Measurements from ENCODE around the gene WRNIP1. TPM values are rescaled to one million over a fixed set of nuclear protein-coding genes. Genes with fewer than 3 reads are reported as not detected.
A peak's percentile ranks its signal among the peaks of the same experiment; 100 is the strongest.

The WRNIP1 gene
- total and polyA plus RNA-seq, 2 of the 13 experiments (the other 11 are each of a cell fraction or from before 2014, with no cell fraction given): 77.7 to 90.3 TPM

DNA sequence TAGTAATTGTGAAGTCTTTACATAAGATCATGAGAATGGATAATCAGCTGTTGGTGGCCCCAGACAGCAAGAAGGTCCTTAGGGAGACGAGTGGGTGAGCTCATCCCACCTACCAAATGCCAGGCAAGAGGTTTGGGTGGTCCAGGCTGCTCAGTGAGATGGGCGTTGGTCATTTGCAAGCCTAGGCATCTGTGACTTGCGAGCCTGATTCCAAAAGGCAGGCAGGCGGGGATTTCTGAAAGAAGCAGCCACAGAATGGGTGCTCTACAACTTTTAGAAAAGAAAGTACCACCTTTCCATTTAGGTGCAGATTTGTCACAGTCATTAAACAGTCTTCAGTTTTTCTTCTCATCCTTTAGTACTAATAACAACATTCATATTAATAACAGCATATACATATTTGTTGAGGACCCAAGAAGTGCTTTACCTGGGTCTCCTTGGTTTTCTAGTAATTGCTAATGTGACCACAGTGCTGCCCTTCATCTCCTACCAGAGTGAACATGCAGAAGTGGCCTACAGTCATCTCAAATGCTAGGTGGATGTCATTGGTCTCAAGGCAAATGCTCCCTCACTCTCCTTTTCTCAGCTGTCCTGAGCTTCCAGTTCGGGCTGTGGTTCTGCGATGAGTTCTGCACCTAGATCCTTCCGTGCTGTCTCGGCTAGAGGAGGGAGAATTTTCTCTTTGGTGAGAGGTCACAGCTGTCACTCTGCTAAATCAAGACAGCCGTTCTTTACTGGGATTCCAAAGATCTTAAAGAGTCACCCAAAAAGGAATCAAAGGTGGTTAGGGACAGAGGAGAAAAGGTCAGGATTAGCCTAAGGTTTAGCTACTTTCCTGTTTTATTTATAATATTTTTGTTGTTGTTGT is 2.7 kb downstream of the WRNIP1 start:
- peaks cover 72% of the 10 kb centered on the region for H3K79me2 ChIP-seq (ENCODE audit: insufficient read depth, low read length)
- ATAC-seq: no peak
- CTCF ChIA-PET (ENCODE audit: low intra/inter-chr PET ratio, low total read pairs): no interaction called here
- H3K4me2 ChIP-seq (ENCODE audit: low read depth, low read length): peak overlapping the region; percentile 95
- no peaks in the 10 kb centered on the region; a peak in 2 of 5 replicates for H3K27me3 ChIP-seq (ENCODE audit: control insufficient read depth in 1 of 2, insufficient read depth in 2 of 2, low read length in 2 of 2)
- peaks cover 63% of the 10 kb centered on the region for H3K4me1 ChIP-seq (ENCODE audit: insufficient read depth, low read length)
- no TSS peak for BruUV-seq (replicated peaks)
- no peak for DNase-seq (ENCODE audit: low spot score)
- POLR2A ChIA-PET: interaction anchor here (1.2 to 2.3 kb wide), 2 partner anchors 74 to 109 kb away, joined by 5 to 7 read pairs; partner anchors contain the start of gene SERPINB1
- H3K9ac ChIP-seq (ENCODE audit: insufficient read depth, low read depth, low read length): peak overlapping the region; percentile 91
- in situ Hi-C loops (cut with HindIII; ENCODE audit: extremely low pct_ligation_motif_present, low pct_unique_long_range_greater_than_20kb) (no loop called here), intact Hi-C loops (cut with micrococcal nuclease; ENCODE audit: unreplicated experiment) (no loop called here)
- no peak overlapping the region for H2AFZ ChIP-seq (ENCODE audit: low read length)
- FAIRE-seq: no peak
- peaks cover 6 to 36% of the 10 kb centered on the region in 2 experiments for H3K36me3 ChIP-seq (replicated peaks in 1 of 2; ENCODE audit: control insufficient read depth in 1 of 2, insufficient read depth in 2 of 2, low read length in 2 of 2)
- WGBS (ENCODE audit: low lambda C conversion rate): 26% methylated on average over 9 of the region's 9 CpGs
- peak overlapping the region; percentile 77 to 95 (median 85) for H3K4me3 ChIP-seq (replicated peaks in 1 of 3; ENCODE audit: insufficient read depth in 1 of 3, low read depth in 2 of 3, low read length in 3 of 3)
- peaks cover 47% of the 10 kb centered on the region for H4K20me1 ChIP-seq (ENCODE audit: insufficient read depth, low read length)
- peak overlapping the region; percentile 89 for H3K27ac ChIP-seq (ENCODE audit: extremely low read length, insufficient read depth, low read length)
- H3K9me3 ChIP-seq (ENCODE audit: low read length): no peaks in the 10 kb centered on the region
- no peak for TF ChIP-seq NR3C1 (CRISPR knock-in tag; IDR thresholded peaks at IDR 0.05)
- no peak for TF ChIP-seq ZNF207 (IDR thresholded peaks at IDR 0.05; ENCODE audit: borderline replicate concordance)
- TF ChIP-seq ERF (CRISPR knock-in tag; IDR thresholded peaks at IDR 0.05): 0 out of 2 replicates have a peak, but pooled peaks have one; percentile 27
- no peak for TF ChIP-seq FOXK1 (CRISPR knock-in tag; IDR thresholded peaks at IDR 0.05; ENCODE audit: borderline replicate concordance, low read depth)
- no peak for TF ChIP-seq ZNF615 (CRISPR knock-in tag; IDR thresholded peaks at IDR 0.05; ENCODE audit: borderline replicate concordance)
- no peak for TF ChIP-seq DMAP1 (CRISPR knock-in tag; IDR thresholded peaks at IDR 0.05)
- peak; percentile 14 for TF ChIP-seq XRCC5 (optimal IDR thresholded peaks at IDR 0.05; ENCODE audit: low read length)
- TF ChIP-seq ZFP36L1 (CRISPR knock-in tag; IDR thresholded peaks at IDR 0.05): peak; percentile 44; the same call in 1 of the 2 replicates
- TF ChIP-seq, protein P1, sequence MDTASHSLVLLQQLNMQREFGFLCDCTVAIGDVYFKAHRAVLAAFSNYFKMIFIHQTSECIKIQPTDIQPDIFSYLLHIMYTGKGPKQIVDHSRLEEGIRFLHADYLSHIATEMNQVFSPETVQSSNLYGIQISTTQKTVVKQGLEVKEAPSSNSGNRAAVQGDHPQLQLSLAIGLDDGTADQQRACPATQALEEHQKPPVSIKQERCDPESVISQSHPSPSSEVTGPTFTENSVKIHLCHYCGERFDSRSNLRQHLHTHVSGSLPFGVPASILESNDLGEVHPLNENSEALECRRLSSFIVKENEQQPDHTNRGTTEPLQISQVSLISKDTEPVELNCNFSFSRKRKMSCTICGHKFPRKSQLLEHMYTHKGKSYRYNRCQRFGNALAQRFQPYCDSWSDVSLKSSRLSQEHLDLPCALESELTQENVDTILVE (CRISPR knock-in tag; IDR thresholded peaks at IDR 0.05): 0 out of 2 replicates have a peak, but pooled peaks have one; percentile 13
- no peak for TF ChIP-seq GTF2F1 (IDR thresholded peaks at IDR 0.05; ENCODE audit: low read length)
- TF ChIP-seq SAP130 (CRISPR knock-in tag; IDR thresholded peaks at IDR 0.05; ENCODE audit: low read depth): 0 out of 2 replicates have a peak, but pooled peaks have one; percentile 12
- TF ChIP-seq, protein P2, sequence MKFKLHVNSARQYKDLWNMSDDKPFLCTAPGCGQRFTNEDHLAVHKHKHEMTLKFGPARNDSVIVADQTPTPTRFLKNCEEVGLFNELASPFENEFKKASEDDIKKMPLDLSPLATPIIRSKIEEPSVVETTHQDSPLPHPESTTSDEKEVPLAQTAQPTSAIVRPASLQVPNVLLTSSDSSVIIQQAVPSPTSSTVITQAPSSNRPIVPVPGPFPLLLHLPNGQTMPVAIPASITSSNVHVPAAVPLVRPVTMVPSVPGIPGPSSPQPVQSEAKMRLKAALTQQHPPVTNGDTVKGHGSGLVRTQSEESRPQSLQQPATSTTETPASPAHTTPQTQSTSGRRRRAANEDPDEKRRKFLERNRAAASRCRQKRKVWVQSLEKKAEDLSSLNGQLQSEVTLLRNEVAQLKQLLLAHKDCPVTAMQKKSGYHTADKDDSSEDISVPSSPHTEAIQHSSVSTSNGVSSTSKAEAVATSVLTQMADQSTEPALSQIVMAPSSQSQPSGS (CRISPR knock-in tag; IDR thresholded peaks at IDR 0.05): no peak
- peak; percentile 24 for TF ChIP-seq ASH2L (IDR thresholded peaks at IDR 0.05; ENCODE audit: insufficient read length, low read depth, low read length)
- TF ChIP-seq ZNF484 (CRISPR knock-in tag; IDR thresholded peaks at IDR 0.05; ENCODE audit: borderline replicate concordance, low read depth): no peak
- TF ChIP-seq ZNF766 (CRISPR knock-in tag; IDR thresholded peaks at IDR 0.05; ENCODE audit: borderline replicate concordance): no peak
- TF ChIP-seq, protein P3, sequence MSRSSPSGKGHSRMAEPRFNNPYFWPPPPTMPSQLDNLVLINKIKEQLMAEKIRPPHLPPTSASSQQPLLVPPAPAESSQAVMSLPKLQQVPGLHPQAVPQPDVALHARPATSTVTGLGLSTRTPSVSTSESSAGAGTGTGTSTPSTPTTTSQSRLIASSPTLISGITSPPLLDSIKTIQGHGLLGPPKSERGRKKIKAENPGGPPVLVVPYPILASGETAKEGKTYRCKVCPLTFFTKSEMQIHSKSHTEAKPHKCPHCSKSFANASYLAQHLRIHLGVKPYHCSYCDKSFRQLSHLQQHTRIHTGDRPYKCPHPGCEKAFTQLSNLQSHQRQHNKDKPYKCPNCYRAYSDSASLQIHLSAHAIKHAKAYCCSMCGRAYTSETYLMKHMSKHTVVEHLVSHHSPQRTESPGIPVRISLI (CRISPR knock-in tag; IDR thresholded peaks at IDR 0.05; ENCODE audit: borderline replicate concordance): no peak
- TF ChIP-seq, protein P4, sequence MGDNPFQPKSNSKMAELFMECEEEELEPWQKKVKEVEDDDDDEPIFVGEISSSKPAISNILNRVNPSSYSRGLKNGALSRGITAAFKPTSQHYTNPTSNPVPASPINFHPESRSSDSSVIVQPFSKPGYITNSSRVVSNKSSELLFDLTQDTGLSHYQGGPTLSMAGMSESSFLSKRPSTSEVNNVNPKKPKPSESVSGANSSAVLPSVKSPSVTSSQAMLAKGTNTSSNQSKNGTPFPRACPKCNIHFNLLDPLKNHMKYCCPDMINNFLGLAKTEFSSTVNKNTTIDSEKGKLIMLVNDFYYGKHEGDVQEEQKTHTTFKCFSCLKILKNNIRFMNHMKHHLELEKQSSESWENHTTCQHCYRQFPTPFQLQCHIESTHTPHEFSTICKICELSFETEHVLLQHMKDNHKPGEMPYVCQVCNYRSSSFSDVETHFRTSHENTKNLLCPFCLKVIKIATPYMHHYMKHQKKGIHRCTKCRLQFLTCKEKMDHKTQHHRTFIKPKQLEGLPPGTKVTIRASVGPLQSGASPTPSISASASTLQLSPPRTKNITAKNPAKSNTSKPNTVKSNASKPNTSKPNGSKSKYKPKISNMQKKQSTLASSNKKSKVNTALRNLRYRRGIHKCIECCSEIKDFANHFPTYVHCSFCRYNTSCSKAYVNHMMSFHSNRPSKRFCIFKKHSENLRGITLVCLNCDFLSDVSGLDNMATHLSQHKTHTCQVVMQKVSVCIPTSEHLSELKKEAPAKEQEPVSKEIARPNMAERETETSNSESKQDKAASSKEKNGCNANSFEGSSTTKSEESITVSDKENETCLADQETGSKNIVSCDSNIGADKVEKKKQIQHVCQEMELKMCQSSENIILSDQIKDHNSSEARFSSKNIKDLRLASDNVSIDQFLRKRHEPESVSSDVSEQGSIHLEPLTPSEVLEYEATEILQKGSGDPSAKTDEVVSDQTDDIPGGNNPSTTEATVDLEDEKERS (CRISPR knock-in tag; IDR thresholded peaks at IDR 0.05): no peak

All from HepG2 (cell line).